KOPT-K1 (cell line): ENCODE data around the gene PTX3.

Experiments used
- H3K27ac ChIP-seq: fragments of 200-600 bp; sonication (generic); 2 replicates; pipeline ENCODE4 v1.5.1; 2016; ENCODE audit warnings: antibody characterized with exemption, mild to moderate bottlenecking, low read depth, low read length; ENCODE audit not compliant: poor library complexity, severe bottlenecking
- H3K36me3 ChIP-seq: fragments of 200-600 bp; sonication (generic); 2 replicates; pipeline ENCODE4 v1.5.1; 2017; ENCODE audit warnings: antibody characterized with exemption, mild to moderate bottlenecking, low read length, moderate library complexity; ENCODE audit not compliant: insufficient read depth
- H3K9me3 ChIP-seq: fragments of 200-600 bp; sonication (generic); 2 replicates; pipeline ENCODE4 v1.5.1; 2017; ENCODE audit warnings: antibody characterized with exemption, low read length, mild to moderate bottlenecking; ENCODE audit not compliant: insufficient read depth, poor library complexity, severe bottlenecking

The PTX3 gene

GRCh38 chr3:157479464-157480243 is 43.0 kb downstream of the PTX3 start:
- H3K9me3 ChIP-seq = no peaks in the 10 kb centered on the region
- H3K36me3 ChIP-seq = no peaks in the 10 kb centered on the region
- no peak overlapping the region for H3K27ac ChIP-seq

DNA sequence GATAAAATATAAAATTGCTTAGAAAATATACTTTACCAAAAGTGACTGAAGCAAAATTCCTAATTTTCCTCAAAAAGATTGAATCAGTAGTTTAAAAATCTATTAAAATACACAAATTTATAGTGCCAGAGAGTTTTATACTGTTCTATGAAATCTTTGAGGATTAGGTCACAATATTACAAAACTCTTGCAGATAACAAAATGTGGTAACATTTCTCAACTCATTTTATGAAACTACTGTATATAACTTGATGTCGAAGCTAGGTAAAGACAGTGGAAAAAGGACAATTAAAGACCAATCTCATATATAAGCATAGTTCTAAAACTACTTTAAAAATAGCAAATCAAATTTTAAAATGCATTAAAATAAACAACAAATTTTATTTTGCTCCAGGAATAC is 50.7 kb downstream of the PTX3 start:
- no peak overlapping the region for H3K27ac ChIP-seq
- H3K36me3 ChIP-seq = no peaks in the 10 kb centered on the region
- H3K9me3 ChIP-seq = no peaks in the 10 kb centered on the region

- no peaks in the 10 kb centered on the region for H3K9me3 ChIP-seq
- no peak overlapping the region for H3K27ac ChIP-seq
- H3K36me3 ChIP-seq = no peaks in the 10 kb centered on the region
Observed at GRCh38 chr3:157488144-157488543, 51.5 kb downstream of the PTX3 start.

DNA sequence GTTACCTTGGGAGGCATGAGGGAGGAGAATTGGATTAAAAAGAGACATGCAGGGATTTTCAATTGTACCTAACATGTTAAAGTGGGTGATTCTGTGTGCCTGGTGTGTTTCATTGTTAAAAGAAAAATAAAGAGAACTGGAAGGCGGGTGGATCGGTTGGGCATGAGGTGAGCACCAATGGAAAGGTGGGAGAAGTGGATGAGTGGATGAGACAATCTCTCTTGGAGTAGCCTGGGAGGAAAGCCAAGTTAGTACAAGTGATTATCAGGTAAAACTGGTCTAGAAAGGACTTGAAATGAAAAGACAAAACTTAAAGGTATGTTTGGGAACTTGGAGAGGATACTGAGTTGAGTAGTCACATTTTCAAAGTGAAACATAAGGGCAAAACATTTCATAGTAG is 54.5 kb downstream of the PTX3 start:
- no peak overlapping the region for H3K27ac ChIP-seq
- no peaks in the 10 kb centered on the region for H3K36me3 ChIP-seq
- no peaks in the 10 kb centered on the region for H3K9me3 ChIP-seq
